GM06990 (cell line): ENCODE measurements around the gene CPA5.

Experiments
- DNase-seq: peaks from one replicate; pipeline ENCODE4 v3.0.0-alpha.2; 2011; ENCODE audit not compliant: insufficient read length; ENCODE audit errors: extremely low read depth
- H3K27me3 ChIP-seq: replicated peaks from 2 replicates; pipeline ENCODE4 v1.6.0; 2011; ENCODE audit warnings: low read length; ENCODE audit not compliant: control insufficient read depth, insufficient read depth
- H3K36me3 ChIP-seq: 2 replicates; pipeline ENCODE4 v1.5.1; 2011; ENCODE audit warnings: low read length; ENCODE audit not compliant: control insufficient read depth, insufficient read depth
- H3K4me3 ChIP-seq: replicated peaks from 2 replicates; pipeline ENCODE4 v1.5.1; 2011; ENCODE audit warnings: low read depth, mild to moderate bottlenecking, control low read depth, low read length
- TF ChIP-seq, protein P1 (sequence below): IDR thresholded peaks from 2 replicates; pipeline ENCODE4 v1.5.1; 2011; ENCODE audit warnings: low read length, control low read depth, mild to moderate bottlenecking, inconsistent platforms; ENCODE audit not compliant: insufficient read depth, poor library complexity, severe bottlenecking

CPA5 gene

DNA sequence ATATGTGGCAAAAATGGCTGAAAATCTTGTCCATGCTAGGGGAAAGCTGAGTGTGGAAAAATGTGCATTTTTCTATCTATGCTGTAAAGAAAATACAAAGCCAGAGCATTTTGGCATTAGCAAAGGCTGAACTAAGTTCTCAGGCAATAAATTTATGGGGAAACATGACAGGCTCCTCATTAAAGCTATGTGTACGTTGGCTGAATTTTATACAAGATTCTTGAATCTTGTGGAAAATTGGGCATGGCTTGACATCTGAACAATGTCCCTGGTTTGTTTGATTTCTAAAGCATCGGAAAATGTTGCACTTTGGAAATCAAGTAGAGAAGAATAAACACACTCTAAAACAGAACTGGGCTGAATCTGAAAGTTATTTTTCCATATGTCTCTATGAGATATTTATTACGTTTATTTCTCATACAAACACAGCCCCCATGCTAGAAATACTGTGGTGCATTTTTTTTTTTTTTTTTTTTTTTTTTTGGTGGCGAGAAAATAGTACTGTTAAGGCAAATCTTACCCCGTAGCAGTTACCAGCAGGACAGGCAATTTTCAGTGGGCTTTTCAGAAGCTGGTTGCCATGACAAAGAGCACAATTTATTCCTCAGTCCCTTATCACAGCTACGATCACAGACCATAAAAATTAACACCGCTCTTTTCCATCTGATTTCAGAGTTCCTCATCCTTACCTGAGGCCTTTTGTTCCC lies 52.6 kb downstream of the CPA5 start:
- Histone ChIP-seq H3K36me3 (peaks cover 2% of the 10 kb centered on the region; the same call in 1 of the 2 replicates), H3K4me3 (no peak overlapping the region), H3K27me3 (no peaks in the 10 kb centered on the region)
- DNase-seq = no peak
- TF ChIP-seq, protein P1, sequence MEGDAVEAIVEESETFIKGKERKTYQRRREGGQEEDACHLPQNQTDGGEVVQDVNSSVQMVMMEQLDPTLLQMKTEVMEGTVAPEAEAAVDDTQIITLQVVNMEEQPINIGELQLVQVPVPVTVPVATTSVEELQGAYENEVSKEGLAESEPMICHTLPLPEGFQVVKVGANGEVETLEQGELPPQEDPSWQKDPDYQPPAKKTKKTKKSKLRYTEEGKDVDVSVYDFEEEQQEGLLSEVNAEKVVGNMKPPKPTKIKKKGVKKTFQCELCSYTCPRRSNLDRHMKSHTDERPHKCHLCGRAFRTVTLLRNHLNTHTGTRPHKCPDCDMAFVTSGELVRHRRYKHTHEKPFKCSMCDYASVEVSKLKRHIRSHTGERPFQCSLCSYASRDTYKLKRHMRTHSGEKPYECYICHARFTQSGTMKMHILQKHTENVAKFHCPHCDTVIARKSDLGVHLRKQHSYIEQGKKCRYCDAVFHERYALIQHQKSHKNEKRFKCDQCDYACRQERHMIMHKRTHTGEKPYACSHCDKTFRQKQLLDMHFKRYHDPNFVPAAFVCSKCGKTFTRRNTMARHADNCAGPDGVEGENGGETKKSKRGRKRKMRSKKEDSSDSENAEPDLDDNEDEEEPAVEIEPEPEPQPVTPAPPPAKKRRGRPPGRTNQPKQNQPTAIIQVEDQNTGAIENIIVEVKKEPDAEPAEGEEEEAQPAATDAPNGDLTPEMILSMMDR = no peak

DNA sequence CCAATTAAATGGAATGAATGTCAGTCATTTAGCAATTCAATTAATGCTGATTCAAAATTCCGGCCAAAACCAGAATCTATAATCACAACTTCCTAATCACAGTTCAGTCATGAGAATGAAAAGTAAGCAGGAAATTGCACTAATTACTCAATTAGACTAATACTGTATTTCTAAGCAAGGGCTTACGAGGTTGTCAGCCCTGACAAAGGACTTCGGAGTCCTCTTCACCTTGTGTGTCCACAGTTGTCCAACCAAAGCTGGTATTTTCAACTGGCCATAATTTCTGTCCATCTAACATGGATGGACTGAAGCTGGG lies 53.1 kb downstream of the CPA5 start:
- TF ChIP-seq, protein P1 = no peak
- H3K27me3 ChIP-seq = no peaks in the 10 kb centered on the region
- DNase-seq = no peak
- no peak overlapping the region for H3K4me3 ChIP-seq
- H3K36me3 ChIP-seq = peaks cover 3% of the 10 kb centered on the region

DNA sequence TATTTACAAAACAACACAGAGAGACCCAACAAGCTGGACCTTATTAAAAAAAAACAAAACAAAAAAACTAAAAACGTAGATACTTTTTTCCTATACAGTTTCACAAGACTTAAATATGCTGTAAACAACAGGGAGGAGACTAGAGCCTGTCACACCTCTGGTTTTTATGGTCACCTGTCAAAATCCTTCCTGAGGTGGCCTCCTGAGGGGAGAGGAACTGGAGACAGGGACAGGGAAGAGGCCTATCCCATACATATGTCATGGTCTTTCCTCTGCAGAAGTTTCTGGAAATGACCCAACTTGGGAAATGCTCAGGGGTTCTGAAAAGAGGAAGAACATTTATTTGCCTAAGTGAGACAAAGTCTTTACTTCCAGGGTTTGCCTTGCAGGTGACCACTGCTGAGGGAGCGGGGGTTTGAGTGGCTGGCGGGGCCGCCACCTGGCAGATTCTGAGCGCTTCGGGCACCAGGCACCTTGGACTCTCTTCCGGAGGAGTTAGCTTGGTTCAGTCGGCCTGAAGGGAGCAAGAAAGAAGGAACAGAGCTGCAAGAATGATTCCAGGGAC lies 54.0 kb downstream of the CPA5 start:
- Histone ChIP-seq H3K4me3 (no peak overlapping the region), H3K36me3 (peaks cover 5% of the 10 kb centered on the region), H3K27me3 (no peaks in the 10 kb centered on the region)
- TF ChIP-seq, protein P1 = no peak
- DNase-seq = no peak

DNA sequence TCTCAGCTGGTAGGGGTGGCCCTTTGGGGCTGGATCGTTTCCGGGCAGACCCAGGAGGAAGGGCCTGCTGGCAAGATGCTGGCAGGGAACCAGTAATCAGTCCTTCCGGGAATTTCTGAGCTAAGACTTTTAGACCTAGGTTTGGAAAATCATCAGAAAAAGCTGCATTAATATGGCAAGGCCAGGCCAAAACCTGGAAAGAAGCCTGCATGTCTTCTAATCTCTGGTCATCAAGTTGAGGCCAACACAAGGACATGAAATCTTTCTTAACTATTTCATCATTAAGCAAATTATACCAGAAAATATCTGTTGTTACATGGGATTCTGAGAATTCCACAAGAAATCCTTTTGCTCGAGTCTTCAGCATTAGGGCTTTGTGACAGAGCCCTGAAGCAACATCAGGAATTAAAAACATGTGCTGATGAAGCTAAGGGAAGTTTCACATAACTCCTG lies 55.5 kb downstream of the CPA5 start:
- H3K36me3 ChIP-seq = peaks cover 5% of the 10 kb centered on the region
- DNase-seq = no peak

DNA sequence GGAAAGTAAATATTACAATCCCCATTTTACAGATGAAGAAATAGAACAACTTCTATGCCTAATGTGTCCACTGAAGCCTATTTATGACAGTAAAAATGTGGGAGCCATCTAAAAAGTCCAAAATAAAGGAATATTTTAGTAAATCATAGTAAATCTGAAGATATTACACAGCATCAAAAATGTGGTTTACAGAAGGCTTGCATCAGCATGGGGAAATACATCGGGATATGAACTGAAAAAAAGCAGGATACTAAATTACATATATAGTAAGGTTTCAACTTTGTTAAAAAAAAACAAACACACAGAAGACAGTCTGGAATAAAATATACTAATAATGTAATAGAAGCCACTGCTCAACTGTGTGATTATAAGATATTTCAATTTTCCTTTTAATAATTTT lies 56.5 kb downstream of the CPA5 start:
- no peak for DNase-seq
- Histone ChIP-seq H3K36me3 (peaks cover 5% of the 10 kb centered on the region), H3K27me3 (no peaks in the 10 kb centered on the region), H3K4me3 (no peak overlapping the region)
- TF ChIP-seq, protein P1 = no peak

More for the DNA sequence above, 55.5 kb downstream of the CPA5 start:
- TF ChIP-seq, protein P1 = no peak
- no peaks in the 10 kb centered on the region for H3K27me3 ChIP-seq
- H3K4me3 ChIP-seq = no peak overlapping the region
